Measurements from ENCODE around the gene SERPINB12.

SERPINB12 gene

DNA sequence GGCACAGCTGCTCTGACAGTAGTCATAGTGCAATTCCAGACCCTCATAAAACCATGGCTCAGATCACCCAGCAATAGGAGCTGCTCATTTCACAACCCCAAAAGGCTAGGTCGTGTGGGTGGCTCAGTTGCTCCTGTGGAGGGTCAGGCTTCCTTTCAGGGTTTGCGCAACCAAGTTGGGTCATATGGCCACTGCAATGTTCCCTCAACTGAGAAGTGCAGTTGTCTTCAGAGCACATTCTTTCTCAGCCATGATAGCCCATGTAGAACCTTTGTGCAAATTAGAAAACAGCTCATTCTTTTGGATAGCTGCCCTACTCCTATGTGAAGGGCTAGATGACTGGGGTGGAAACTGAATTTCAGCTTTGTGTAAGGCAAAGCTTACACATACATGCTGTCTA is 48.2 kb downstream of the SERPINB12 start:
- TF ChIP-seq ZNF600 (tag by site-specific recombination; IDR thresholded peaks at IDR 0.05): no peak
- TF ChIP-seq BCL11A (tag by site-specific recombination; IDR thresholded peaks at IDR 0.05; ENCODE audit: low read depth): no peak
- TF ChIP-seq, protein P1, sequence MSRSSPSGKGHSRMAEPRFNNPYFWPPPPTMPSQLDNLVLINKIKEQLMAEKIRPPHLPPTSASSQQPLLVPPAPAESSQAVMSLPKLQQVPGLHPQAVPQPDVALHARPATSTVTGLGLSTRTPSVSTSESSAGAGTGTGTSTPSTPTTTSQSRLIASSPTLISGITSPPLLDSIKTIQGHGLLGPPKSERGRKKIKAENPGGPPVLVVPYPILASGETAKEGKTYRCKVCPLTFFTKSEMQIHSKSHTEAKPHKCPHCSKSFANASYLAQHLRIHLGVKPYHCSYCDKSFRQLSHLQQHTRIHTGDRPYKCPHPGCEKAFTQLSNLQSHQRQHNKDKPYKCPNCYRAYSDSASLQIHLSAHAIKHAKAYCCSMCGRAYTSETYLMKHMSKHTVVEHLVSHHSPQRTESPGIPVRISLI (tag by site-specific recombination; IDR thresholded peaks at IDR 0.05): no peak
- no peak for TF ChIP-seq ZNF654 (tag by site-specific recombination; IDR thresholded peaks at IDR 0.05; ENCODE audit: low read depth)
- TF ChIP-seq, protein P2, sequence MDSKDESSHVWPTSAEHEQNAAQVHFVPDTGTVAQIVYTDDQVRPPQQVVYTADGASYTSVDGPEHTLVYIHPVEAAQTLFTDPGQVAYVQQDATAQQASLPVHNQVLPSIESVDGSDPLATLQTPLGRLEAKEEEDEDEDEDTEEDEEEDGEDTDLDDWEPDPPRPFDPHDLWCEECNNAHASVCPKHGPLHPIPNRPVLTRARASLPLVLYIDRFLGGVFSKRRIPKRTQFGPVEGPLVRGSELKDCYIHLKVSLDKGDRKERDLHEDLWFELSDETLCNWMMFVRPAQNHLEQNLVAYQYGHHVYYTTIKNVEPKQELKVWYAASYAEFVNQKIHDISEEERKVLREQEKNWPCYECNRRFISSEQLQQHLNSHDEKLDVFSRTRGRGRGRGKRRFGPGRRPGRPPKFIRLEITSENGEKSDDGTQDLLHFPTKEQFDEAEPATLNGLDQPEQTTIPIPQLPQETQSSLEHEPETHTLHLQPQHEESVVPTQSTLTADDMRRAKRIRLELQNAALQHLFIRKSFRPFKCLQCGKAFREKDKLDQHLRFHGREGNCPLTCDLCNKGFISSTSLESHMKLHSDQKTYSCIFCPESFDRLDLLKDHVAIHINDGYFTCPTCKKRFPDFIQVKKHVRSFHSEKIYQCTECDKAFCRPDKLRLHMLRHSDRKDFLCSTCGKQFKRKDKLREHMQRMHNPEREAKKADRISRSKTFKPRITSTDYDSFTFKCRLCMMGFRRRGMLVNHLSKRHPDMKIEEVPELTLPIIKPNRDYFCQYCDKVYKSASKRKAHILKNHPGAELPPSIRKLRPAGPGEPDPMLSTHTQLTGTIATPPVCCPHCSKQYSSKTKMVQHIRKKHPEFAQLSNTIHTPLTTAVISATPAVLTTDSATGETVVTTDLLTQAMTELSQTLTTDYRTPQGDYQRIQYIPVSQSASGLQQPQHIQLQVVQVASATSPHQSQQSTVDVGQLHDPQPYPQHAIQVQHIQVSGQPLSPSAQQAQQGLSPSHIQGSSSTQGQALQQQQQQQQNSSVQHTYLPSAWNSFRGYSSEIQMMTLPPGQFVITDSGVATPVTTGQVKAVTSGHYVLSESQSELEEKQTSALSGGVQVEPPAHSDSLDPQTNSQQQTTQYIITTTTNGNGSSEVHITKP (tag by site-specific recombination; IDR thresholded peaks at IDR 0.05): no peak
- no peak for TF ChIP-seq ZXDB (tag by site-specific recombination; IDR thresholded peaks at IDR 0.05)
- TF ChIP-seq, protein P3, sequence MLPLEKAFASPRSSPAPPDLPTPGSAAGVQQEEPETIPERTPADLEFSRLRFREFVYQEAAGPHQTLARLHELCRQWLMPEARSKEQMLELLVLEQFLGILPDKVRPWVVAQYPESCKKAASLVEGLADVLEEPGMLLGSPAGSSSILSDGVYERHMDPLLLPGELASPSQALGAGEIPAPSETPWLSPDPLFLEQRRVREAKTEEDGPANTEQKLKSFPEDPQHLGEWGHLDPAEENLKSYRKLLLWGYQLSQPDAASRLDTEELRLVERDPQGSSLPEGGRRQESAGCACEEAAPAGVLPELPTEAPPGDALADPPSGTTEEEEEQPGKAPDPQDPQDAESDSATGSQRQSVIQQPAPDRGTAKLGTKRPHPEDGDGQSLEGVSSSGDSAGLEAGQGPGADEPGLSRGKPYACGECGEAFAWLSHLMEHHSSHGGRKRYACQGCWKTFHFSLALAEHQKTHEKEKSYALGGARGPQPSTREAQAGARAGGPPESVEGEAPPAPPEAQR (tag by site-specific recombination; IDR thresholded peaks at IDR 0.05): no peak
- no peak for TF ChIP-seq HOXA7 (CRISPR knock-in tag; IDR thresholded peaks at IDR 0.05; ENCODE audit: borderline replicate concordance)
- no peak for TF ChIP-seq ZBTB20 (tag by site-specific recombination; IDR thresholded peaks at IDR 0.05)
- TF ChIP-seq, protein P4, sequence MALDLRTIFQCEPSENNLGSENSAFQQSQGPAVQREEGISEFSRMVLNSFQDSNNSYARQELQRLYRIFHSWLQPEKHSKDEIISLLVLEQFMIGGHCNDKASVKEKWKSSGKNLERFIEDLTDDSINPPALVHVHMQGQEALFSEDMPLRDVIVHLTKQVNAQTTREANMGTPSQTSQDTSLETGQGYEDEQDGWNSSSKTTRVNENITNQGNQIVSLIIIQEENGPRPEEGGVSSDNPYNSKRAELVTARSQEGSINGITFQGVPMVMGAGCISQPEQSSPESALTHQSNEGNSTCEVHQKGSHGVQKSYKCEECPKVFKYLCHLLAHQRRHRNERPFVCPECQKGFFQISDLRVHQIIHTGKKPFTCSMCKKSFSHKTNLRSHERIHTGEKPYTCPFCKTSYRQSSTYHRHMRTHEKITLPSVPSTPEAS (tag by site-specific recombination; IDR thresholded peaks at IDR 0.05): no peak
- no peak for TF ChIP-seq FEZF1 (tag by site-specific recombination; IDR thresholded peaks at IDR 0.05)
- TF ChIP-seq ZNF394 (tag by site-specific recombination; IDR thresholded peaks at IDR 0.05; ENCODE audit: borderline replicate concordance): no peak
- TF ChIP-seq ZNF214 (tag by site-specific recombination; IDR thresholded peaks at IDR 0.05; ENCODE audit: borderline replicate concordance): no peak
- Histone ChIP-seq H3K27ac (ENCODE audit: extremely low read depth, low read depth, low read length) (no peak overlapping the region), H3K4me1 (ENCODE audit: control insufficient read depth, insufficient read depth, low read length) (no peaks in the 10 kb centered on the region), H3K36me3 (ENCODE audit: control insufficient read depth in 2 of 2, insufficient read depth in 1 of 2, low read length in 2 of 2) (no peaks in the 10 kb centered on the region), H3K9me3 (ENCODE audit: control insufficient read depth, insufficient read depth, low read depth, low read length) (no peaks in the 10 kb centered on the region), H3K4me3 (ENCODE audit: low read depth, low read length) (no peak overlapping the region)
- CTCF ChIA-PET: interaction anchor here (0.5 to 2.3 kb wide), 5 partner anchors 12 to 404 kb away, joined by 4 to 19 read pairs (median 6); no protein-coding TSS in a partner anchor
- POLR2A ChIA-PET: no interaction called here

DNA sequence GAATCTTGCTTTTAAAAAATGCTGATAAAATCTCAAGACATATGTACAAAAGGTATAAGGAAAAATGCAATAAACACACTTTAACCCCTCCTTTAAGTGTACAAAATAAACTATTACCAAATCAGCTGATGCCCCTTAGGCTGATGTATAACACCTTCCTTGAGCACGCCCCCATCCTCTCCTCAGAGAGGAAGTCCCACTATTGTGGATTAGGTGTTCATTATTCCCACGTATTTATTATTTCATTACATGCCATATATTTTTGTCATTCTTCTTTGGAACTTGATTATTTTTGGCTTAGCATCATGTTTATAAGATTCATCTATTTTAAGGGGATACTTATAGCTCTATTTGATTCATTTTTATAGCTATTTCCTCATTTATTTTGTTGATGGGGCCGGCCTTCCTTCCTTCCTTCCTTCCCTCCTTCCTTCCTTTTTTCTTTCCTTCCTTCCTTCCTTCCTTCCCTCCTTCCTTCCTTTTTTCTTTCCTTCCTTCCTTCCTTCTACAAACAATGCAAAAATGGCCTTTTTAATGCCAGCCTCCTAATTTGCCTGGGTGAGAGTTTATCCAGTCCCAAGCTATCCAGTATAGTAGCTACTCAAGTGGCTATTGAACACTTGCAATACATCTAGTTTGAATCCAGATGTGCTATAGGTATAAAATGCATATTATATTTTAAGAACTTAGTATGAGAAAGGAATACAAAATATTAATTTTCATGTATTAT is 49.0 kb downstream of the SERPINB12 start:
- ChIA-PET POLR2A (no interaction called here), CTCF (interaction anchor here (0.6 to 2.3 kb wide), 7 partner anchors 13 to 883 kb away, joined by 3 to 19 read pairs (median 4); no protein-coding TSS in a partner anchor)
- Histone ChIP-seq H3K36me3 (ENCODE audit: control insufficient read depth in 2 of 2, insufficient read depth in 1 of 2, low read length in 2 of 2) (no peaks in the 10 kb centered on the region), H3K9me3 (ENCODE audit: control insufficient read depth, insufficient read depth, low read depth, low read length) (no peaks in the 10 kb centered on the region), H3K27ac (ENCODE audit: extremely low read depth, low read depth, low read length) (no peak overlapping the region), H3K4me3 (ENCODE audit: low read depth, low read length) (no peak overlapping the region), H3K4me1 (ENCODE audit: control insufficient read depth, insufficient read depth, low read length) (no peaks in the 10 kb centered on the region)
- TF ChIP-seq GLIS1 (tag by site-specific recombination; IDR thresholded peaks at IDR 0.05): no peak
- TF ChIP-seq, protein P5, sequence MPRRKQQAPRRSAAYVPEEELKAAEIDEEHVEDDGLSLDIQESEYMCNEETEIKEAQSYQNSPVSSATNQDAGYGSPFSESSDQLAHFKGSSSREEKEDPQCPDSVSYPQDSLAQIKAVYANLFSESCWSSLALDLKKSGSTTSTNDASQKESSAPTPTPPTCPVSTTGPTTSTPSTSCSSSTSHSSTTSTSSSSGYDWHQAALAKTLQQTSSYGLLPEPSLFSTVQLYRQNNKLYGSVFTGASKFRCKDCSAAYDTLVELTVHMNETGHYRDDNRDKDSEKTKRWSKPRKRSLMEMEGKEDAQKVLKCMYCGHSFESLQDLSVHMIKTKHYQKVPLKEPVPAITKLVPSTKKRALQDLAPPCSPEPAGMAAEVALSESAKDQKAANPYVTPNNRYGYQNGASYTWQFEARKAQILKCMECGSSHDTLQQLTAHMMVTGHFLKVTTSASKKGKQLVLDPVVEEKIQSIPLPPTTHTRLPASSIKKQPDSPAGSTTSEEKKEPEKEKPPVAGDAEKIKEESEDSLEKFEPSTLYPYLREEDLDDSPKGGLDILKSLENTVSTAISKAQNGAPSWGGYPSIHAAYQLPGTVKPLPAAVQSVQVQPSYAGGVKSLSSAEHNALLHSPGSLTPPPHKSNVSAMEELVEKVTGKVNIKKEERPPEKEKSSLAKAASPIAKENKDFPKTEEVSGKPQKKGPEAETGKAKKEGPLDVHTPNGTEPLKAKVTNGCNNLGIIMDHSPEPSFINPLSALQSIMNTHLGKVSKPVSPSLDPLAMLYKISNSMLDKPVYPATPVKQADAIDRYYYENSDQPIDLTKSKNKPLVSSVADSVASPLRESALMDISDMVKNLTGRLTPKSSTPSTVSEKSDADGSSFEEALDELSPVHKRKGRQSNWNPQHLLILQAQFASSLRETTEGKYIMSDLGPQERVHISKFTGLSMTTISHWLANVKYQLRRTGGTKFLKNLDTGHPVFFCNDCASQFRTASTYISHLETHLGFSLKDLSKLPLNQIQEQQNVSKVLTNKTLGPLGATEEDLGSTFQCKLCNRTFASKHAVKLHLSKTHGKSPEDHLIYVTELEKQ (tag by site-specific recombination; IDR thresholded peaks at IDR 0.05; ENCODE audit: borderline replicate concordance): no peak

Measured in HEK293 (cell line).